GM21381 (cell line): Measurements from ENCODE around the gene MT1F.

Source experiments
- ATAC-seq: cut with Tn5 transposase; IDR thresholded peaks from one replicate; pipeline ENCODE4 v1.9.1; 2021; ENCODE audit warnings: mild to moderate bottlenecking, moderate library complexity; ENCODE audit not compliant: unreplicated experiment

The MT1F gene

GRCh38 chr16:56689171-56689570, 31.4 kb downstream of the MT1F start:
- no peak for ATAC-seq

DNA sequence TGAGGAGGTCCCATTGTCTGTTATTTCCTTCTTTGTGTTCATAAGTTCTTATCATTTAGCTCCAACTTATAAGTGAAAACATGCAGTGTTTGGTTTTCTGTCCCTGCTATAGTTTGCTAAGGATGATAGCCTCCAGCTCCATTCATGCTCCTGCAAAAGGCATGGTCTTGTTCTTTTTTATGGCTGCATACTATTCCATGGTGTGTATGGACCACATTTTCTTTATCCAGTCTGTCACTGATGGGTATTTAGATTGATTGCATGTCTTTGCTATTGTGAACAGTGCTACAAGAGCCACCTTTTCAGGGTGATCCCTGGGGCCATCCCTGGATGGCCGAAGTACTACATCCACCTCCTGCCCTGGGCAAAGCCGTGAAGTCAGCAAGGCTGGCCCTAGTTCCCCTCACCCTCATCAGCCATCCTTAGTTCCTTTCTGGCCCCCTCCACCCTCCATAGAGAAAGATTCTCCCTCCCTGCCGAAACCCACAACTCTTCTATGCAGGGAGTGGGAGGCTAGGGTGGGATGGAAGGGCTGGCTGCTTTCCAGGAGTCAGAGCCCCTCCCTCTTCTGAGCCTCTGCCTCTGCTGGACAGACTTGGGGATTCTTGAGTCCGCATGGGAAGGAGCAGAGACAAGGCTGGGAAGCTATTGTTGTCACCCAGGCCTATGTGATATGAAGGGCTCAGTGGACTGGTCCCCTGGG, 32.8 kb downstream of the MT1F start:
- ATAC-seq: no peak

- ATAC-seq: no peak
These were observed 34.1 kb downstream of the MT1F start for GRCh38 chr16:56691885-56692284.

DNA sequence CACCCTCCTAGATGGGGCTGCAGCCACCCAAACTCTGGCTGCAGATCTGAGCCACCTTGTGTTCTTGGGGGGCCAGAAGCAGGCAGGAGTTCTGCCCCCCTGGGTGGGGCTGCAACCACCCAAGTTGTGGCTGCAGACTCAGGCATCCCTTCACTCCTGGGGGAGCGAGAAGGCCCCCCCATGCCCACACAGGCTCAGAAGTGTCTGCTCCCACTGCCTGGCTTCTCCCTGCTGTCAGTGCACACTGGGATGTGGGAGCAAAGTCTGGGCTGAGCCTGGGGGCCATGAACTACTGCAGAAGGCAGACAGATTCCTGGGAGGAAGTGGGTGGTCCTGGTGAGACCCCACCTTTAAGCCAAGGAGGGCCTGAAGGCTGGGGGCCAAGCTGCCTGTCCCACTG, 37.5 kb downstream of the MT1F start:
- no peak for ATAC-seq

GRCh38 chr16:56697456-56698155, 39.8 kb downstream of the MT1F start:
- no peak for ATAC-seq

DNA sequence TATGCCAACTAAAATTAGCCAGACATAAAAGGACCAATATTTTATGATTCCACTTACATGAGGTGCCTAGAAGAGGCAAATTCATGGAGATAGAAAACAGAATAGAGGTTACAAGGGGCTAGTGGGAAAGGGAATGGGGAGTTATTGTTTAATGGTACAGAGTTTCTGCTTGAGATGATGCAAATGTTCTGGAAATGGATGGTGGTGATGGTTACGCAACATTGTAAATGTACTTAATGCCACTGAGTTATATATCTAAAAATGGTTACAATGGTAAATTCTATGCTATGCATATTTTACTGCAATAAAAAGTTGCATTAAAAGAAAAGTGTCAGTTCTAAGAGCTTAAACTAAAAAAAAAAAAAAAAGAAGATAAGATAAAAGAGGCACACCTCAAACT, 42.4 kb downstream of the MT1F start:
- ATAC-seq: no peak

GRCh38 chr16:56700631-56701030, 42.9 kb downstream of the MT1F start:
- no peak for ATAC-seq

GRCh38 chr16:56701534-56701933, 43.8 kb downstream of the MT1F start:
- no peak for ATAC-seq

DNA sequence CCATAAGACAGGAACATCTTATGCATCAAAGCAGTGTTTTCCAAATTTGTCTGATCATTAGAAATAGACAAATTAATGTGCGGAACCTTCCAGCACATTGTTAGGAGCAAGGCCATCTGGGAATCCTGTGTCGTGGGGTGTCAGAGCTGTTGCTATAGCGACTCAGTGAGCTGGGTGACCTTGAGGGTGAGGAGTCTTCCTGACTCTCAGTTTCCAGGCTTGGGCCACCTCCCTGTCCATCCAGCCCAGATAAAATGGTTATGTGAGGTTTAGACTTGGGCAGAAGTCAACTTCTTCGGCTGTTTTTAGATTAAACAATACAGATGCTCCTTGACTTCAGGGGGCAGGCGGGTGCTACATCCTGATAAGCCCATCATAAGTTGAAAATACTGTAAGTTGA, 45.1 kb downstream of the MT1F start:
- ATAC-seq: no peak
